Measurements from ENCODE around the gene UBE2L3. TPM values are rescaled to one million over a fixed set of nuclear protein-coding genes. Genes with fewer than 3 reads are reported as not detected.

The UBE2L3 gene
- total and polyA plus RNA-seq, 2 experiments from 2014 or later = 56.3 to 118 TPM

- Histone ChIP-seq H3K4me3 (no peak overlapping the region), H3K9me3 (ENCODE audit: low read depth) (no peaks in the 10 kb centered on the region)
Observed at GRCh38 chr22:21646608-21647590, 79.4 kb downstream of the UBE2L3 start.

DNA sequence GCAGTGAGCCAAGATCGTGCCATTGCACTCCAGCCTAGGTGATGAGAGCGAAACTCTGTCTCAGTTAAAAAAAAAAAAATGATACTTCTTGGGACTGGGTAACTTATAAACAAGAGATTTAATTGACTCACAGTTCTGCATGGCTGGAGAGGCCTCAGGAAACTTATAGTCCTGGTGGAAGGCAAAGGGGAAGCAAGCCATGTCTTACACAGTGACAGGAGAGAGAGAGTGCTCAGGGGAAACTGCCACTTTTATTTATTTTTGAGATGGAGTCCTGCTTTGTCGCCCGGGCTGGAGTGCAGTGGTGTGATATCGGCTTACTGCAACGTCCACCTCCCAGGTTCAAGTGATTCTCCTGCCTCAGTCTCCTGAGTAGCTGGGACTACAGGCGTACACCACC is 82.8 kb downstream of the UBE2L3 start:
- Histone ChIP-seq H3K27ac (no peak overlapping the region), H3K4me3 (no peak overlapping the region)
- TF ChIP-seq CTCF (IDR thresholded peaks at IDR 0.05; ENCODE audit: low read depth, low read length) = no peak

More at GRCh38 chr22:21646608-21647590, 79.4 kb downstream of the UBE2L3 start:
- Histone ChIP-seq H3K27me3 (no peaks in the 10 kb centered on the region), H3K4me1 (ENCODE audit: low read depth) (peaks cover 9% of the 10 kb centered on the region), H3K27ac (no peak overlapping the region), H3K36me3 (no peaks in the 10 kb centered on the region)
- TF ChIP-seq CTCF (IDR thresholded peaks at IDR 0.05; ENCODE audit: low read depth, low read length) = peak; percentile 89
- DNase-seq (ENCODE audit: low read depth in 1 of 2, low spot score in 1 of 2) = peak; percentile 86 to 89

DNA sequence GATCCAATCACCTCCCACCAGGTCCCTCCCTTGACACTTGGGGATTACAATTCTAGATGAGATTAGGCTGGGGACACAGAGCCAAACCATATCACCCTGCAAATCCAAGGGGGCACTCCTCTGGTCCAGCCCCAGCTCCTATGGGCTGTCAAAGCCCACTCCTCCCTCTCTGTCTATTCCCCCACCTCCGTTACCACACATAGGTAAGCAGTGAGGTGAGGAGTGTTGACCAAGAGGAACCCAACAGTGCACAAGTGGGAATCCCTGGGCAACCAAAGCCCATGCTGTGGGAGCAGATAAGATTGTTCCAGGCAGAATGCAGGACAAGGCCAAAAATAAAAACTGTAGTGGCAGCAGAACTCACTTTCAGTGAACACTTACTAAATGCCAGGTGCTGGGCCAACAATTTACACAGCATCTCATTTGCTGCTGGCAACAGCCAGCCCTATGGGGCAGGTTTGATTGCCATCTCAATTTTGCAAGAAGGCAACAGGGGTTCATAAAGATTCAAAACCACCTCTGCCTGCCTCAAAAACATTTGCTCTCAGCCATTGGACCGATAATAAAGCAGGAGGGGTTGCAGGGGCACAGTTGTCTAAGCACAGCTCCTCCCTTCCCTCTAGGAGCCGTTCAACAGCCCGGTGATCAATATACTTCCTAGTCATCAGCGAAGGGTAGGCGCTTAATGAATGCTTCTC is 83.5 kb downstream of the UBE2L3 start:
- Histone ChIP-seq H3K4me1 (ENCODE audit: low read depth) (peaks cover 13% of the 10 kb centered on the region), H3K27me3 (no peaks in the 10 kb centered on the region), H3K9me3 (ENCODE audit: low read depth) (no peaks in the 10 kb centered on the region), H3K27ac (no peak overlapping the region), H3K36me3 (no peaks in the 10 kb centered on the region), H3K4me3 (peak overlapping the region; percentile 32)
- no peak for DNase-seq (ENCODE audit: low read depth in 1 of 2, low spot score in 1 of 2)
- TF ChIP-seq CTCF (IDR thresholded peaks at IDR 0.05; ENCODE audit: low read depth, low read length) = no peak

More for the DNA sequence above, 82.8 kb downstream of the UBE2L3 start:
- Histone ChIP-seq H3K27me3 (no peaks in the 10 kb centered on the region), H3K36me3 (no peaks in the 10 kb centered on the region), H3K4me1 (ENCODE audit: low read depth) (peaks cover 13% of the 10 kb centered on the region), H3K9me3 (ENCODE audit: low read depth) (no peaks in the 10 kb centered on the region)
- no peak for DNase-seq (ENCODE audit: low read depth in 1 of 2, low spot score in 1 of 2)

DNA sequence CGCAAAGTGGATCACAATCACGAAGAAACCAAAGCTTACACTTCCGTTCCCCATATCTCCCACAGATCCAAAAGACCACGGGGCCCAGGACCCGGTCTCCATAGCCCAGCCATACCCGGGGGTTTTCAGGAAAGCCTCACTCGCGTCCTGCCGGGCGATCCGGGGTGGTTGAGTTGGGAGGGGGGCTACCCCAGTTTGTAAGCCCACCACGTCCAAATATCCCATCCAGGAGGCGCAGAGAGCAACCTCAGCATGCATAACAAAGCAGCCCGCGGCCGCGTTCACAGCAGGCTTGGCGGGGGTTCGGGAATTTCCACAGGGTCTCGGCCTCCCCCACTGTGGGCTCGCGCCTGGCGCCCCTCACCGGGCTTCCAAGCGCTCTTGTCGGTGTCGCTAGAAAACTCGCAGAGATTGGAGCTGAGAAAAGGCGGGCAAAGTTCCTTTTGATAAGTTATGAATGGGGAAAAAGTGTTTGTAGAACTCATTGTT is 84.1 kb downstream of the UBE2L3 start:
- TF ChIP-seq CTCF (IDR thresholded peaks at IDR 0.05; ENCODE audit: low read depth, low read length) = no peak
- no peak overlapping the region for H3K27ac ChIP-seq

GRCh38 chr22:21652010-21652546 is 84.6 kb downstream of the UBE2L3 start:
- peak; percentile 88 to 95 for DNase-seq (ENCODE audit: low read depth in 1 of 2, low spot score in 1 of 2)
- no peaks in the 10 kb centered on the region for H3K9me3 ChIP-seq (ENCODE audit: low read depth)
- peaks cover 13% of the 10 kb centered on the region for H3K4me1 ChIP-seq (ENCODE audit: low read depth)
- no peaks in the 10 kb centered on the region for H3K36me3 ChIP-seq
- no peak for TF ChIP-seq CTCF (IDR thresholded peaks at IDR 0.05; ENCODE audit: low read depth, low read length)
- H3K27me3 ChIP-seq = no peaks in the 10 kb centered on the region
- no peak overlapping the region for H3K27ac ChIP-seq
- peak overlapping the region; percentile 32 for H3K4me3 ChIP-seq

More for the DNA sequence above, 84.1 kb downstream of the UBE2L3 start:
- Histone ChIP-seq H3K4me1 (ENCODE audit: low read depth) (peaks cover 13% of the 10 kb centered on the region), H3K9me3 (ENCODE audit: low read depth) (no peaks in the 10 kb centered on the region), H3K36me3 (no peaks in the 10 kb centered on the region), H3K27me3 (no peaks in the 10 kb centered on the region), H3K4me3 (peak overlapping the region; percentile 32)
- DNase-seq (ENCODE audit: low read depth in 1 of 2, low spot score in 1 of 2) = no peak
